HCT116 (cell line): Measurements from ENCODE around the gene TBX5. TPM values are rescaled to one million over a fixed set of nuclear protein-coding genes. Genes with fewer than 3 reads are reported as not detected.

Experiments
- ATAC-seq: fragments of 200-7000 bp; cut with Tn5 transposase; 2 replicates; pipeline ENCODE4 v1.9.1; 2020; ENCODE audit warnings: mild to moderate bottlenecking, moderate library complexity
- BruUV-seq: library from RNA; stranded (reverse); fragments of 400-500 nt; replicated peaks from 2 replicates; lab custom pipeline; 2021; lab: Mats Ljungman, UMichigan
- CTCF ChIA-PET: fragments of 300-600 bp; sonication (Branson Sonifier 250); formaldehyde crosslinking; loops from one replicate; lab custom pipeline; 2021; ENCODE audit warnings: antibody characterized with exemption; lab: Charles Lee
- POLR2A ChIA-PET: fragments of 300-600, 350-600 bp; sonication (Branson Sonifier 250); formaldehyde crosslinking; loops from one replicate; lab custom pipeline; 2021; ENCODE audit warnings: antibody characterized with exemption; lab: Charles Lee
- RAD21 ChIA-PET, 2 experiments: fragments of 300-600 bp; sonication (Branson Sonifier 250); formaldehyde crosslinking; loops; one replicate each; lab custom pipeline; 2023; ENCODE audit warnings: low total read pairs in 2 of 2; ENCODE audit not compliant: uncharacterized antibody in 2 of 2, unreplicated experiment in 2 of 2, low non-redundant PET in 1 of 2; lab: Charles Lee
- DNase-seq: peaks from one replicate; pipeline ENCODE4 v3.0.0-alpha.2; 2010; ENCODE audit warnings: low read depth, low spot score
- H2AFZ ChIP-seq: fragments of 200-600 bp; shearing (Covaris generic), sonication (generic); 2 replicates; pipeline ENCODE4 v1.6.1; 2017; ENCODE audit warnings: low read depth, mixed run types, mixed read lengths, antibody characterized with exemption, low read length; ENCODE audit not compliant: poor library complexity, severe bottlenecking
- H3K27ac ChIP-seq: 2 replicates; pipeline ENCODE4 v1.5.1; 2012; ENCODE audit warnings: low read depth, low read length
- H3K27me3 ChIP-seq: fragments of 200-600 bp; sonication (generic); 2 replicates; pipeline ENCODE4 v1.6.1; 2016; ENCODE audit warnings: mixed run types, low read length, mixed read lengths; ENCODE audit not compliant: insufficient read depth
- H3K36me3 ChIP-seq, 2 experiments: fragments of 200-500 bp in 1 of 2; fragments of 200-600 bp in 1 of 2; sonication (Bioruptor generic) in 1 of 2; sonication (generic) in 1 of 2; 2 replicates each; pipeline versions ENCODE4 v1.5.1 to v1.6.1; 2014 to 2016; ENCODE audit warnings: low read length in 2 of 2, inconsistent platforms in 1 of 2, mixed read lengths in 1 of 2, mixed run types in 1 of 2; ENCODE audit not compliant: insufficient read depth in 2 of 2, control insufficient read depth in 1 of 2
- H3K4me1 ChIP-seq, 2 experiments: fragments of 200-600 bp in 1 of 2; sonication (generic) in 1 of 2; 2 replicates each; pipeline versions ENCODE4 v1.5.1 to v1.6.1; 2012 to 2017; ENCODE audit warnings: low read length in 2 of 2, inconsistent platforms in 1 of 2, mild to moderate bottlenecking in 1 of 2, mixed read lengths in 1 of 2, mixed run types in 1 of 2, moderate library complexity in 1 of 2; ENCODE audit not compliant: insufficient read depth in 2 of 2, control insufficient read depth in 1 of 2
- H3K4me2 ChIP-seq: fragments of 200-600 bp; sonication (generic); 2 replicates; pipeline ENCODE4 v1.6.1; 2017; ENCODE audit warnings: mixed run types, low read length, mixed read lengths
- H3K4me3 ChIP-seq, 2 experiments: fragments of 200-600 bp in 1 of 2; sonication (generic) in 1 of 2; replicated peaks in 1 of 2; 2 replicates each; pipeline ENCODE4 v1.5.1; 2011 to 2016; ENCODE audit warnings: low read length in 2 of 2, control low read depth in 1 of 2, low read depth in 1 of 2, mild to moderate bottlenecking in 1 of 2, mixed read lengths in 1 of 2, mixed run types in 1 of 2
- H3K79me2 ChIP-seq: fragments of 200-600 bp; sonication (generic); 2 replicates; pipeline ENCODE4 v1.6.1; 2017; ENCODE audit warnings: mild to moderate bottlenecking, mixed run types, low read length, moderate library complexity, mixed read lengths; ENCODE audit not compliant: insufficient read depth
- H3K9ac ChIP-seq: fragments of 200-600 bp; sonication (generic); 2 replicates; pipeline ENCODE4 v1.6.1; 2016; ENCODE audit warnings: low read length, mixed read lengths
- H3K9me2 ChIP-seq: fragments of 200-600 bp; sonication (generic), shearing (Covaris generic); 2 replicates; pipeline ENCODE4 v1.6.1; 2017; ENCODE audit warnings: mixed run types, mild to moderate bottlenecking, moderate library complexity; ENCODE audit not compliant: insufficient read depth
- H3K9me3 ChIP-seq, 2 experiments: fragments of 200-500 bp in 1 of 2; fragments of 200-600 bp in 1 of 2; sonication (Bioruptor generic) in 1 of 2; sonication (generic) in 1 of 2; 2 replicates each; pipeline ENCODE4 v1.6.1; 2014 to 2017; ENCODE audit warnings: low read length in 2 of 2, mixed read lengths in 2 of 2, inconsistent platforms in 1 of 2, low read depth in 1 of 2, mild to moderate bottlenecking in 1 of 2, mixed run types in 1 of 2, moderate library complexity in 1 of 2; ENCODE audit not compliant: control insufficient read depth in 1 of 2, insufficient read depth in 1 of 2
- H4K20me1 ChIP-seq: fragments of 200-600 bp; sonication (generic), shearing (Covaris generic); 2 replicates; pipeline ENCODE4 v1.6.1; 2017; ENCODE audit warnings: mixed run types, mild to moderate bottlenecking, moderate library complexity; ENCODE audit not compliant: insufficient read depth
- CBX3 ChIP-seq: IDR thresholded peaks from 2 replicates; pipeline ENCODE4 v1.6.1; 2012; ENCODE audit warnings: low read depth
- ELF1 ChIP-seq: IDR thresholded peaks from 2 replicates; pipeline ENCODE4 v1.6.1; 2012; ENCODE audit warnings: low read depth, borderline replicate concordance
- EZH2 ChIP-seq: fragments of 200-600 bp; sonication (generic); IDR thresholded peaks from 2 replicates; pipeline ENCODE4 v1.6.1; 2017; ENCODE audit warnings: antibody characterized with exemption, mixed run types
- EZH2phosphoT487 ChIP-seq: fragments of 200-600 bp; IDR thresholded peaks from 2 replicates; pipeline ENCODE4 v1.6.1; 2018; ENCODE audit warnings: antibody characterized with exemption, borderline replicate concordance
- FOSL1 ChIP-seq: IDR thresholded peaks from 2 replicates; pipeline ENCODE4 v1.6.1; 2012; ENCODE audit warnings: low read depth
- JUND ChIP-seq: IDR thresholded peaks from 2 replicates; pipeline ENCODE4 v1.6.1; 2012
- POLR2A ChIP-seq: IDR thresholded peaks from 2 replicates; pipeline ENCODE4 v1.7.0; 2011; ENCODE audit warnings: borderline replicate concordance; ENCODE audit not compliant: insufficient read depth, insufficient read length; ENCODE audit errors: extremely low read depth
- REST ChIP-seq: IDR thresholded peaks from 2 replicates; pipeline ENCODE4 v1.6.1; 2012; ENCODE audit warnings: low read depth
- SRF ChIP-seq: IDR thresholded peaks from 2 replicates; pipeline ENCODE4 v1.6.1; 2012; ENCODE audit warnings: low read depth
- ZBTB33 ChIP-seq: IDR thresholded peaks from 2 replicates; pipeline ENCODE4 v1.6.1; 2011; ENCODE audit warnings: mild to moderate bottlenecking, low read length, moderate library complexity; ENCODE audit not compliant: insufficient replicate concordance; ENCODE audit errors: extremely low read depth
- ZFX ChIP-seq: fragments of 450-650 bp; IDR thresholded peaks from 2 replicates; pipeline ENCODE4 v1.6.1; 2017
- ZNF274 ChIP-seq: fragments of 200-500 bp; sonication (Bioruptor generic); IDR thresholded peaks from 2 replicates; pipeline ENCODE4 v1.6.1; 2014; ENCODE audit warnings: mild to moderate bottlenecking, low read depth, low read length, inconsistent platforms
- intact Hi-C: fragments of 100-400 bp; cut with micrococcal nuclease; formaldehyde crosslinking; loops from 2 replicates; pipeline ENCODE4 v1.10.0; 2022
- total RNA-seq: library from RNA; stranded (reverse); gene quantifications from one replicate; pipeline ENCODE4 v1.2.1, GENCODE V29; 2021; ENCODE audit not compliant: unreplicated experiment

Gene TBX5
- total RNA-seq, 1 experiment from 2014 or later = 0.10 TPM

- no peak for ATAC-seq
- Histone ChIP-seq H3K4me2 (no peak overlapping the region), H3K36me3 (no peaks in the 10 kb centered on the region), H2AFZ (no peak overlapping the region), H3K9me2 (no peaks in the 10 kb centered on the region), H3K27ac (no peak overlapping the region), H3K79me2 (no peaks in the 10 kb centered on the region), H4K20me1 (no peaks in the 10 kb centered on the region), H3K27me3 (peaks cover 31% of the 10 kb centered on the region), H3K4me1 (no peaks in the 10 kb centered on the region), H3K4me3 (no peak overlapping the region), H3K9ac (no peak overlapping the region), H3K9me3 (no peaks in the 10 kb centered on the region)
- ChIA-PET RAD21 (no interaction called here), POLR2A (no interaction called here), CTCF (no interaction called here)
- intact Hi-C loops = no loop called here
- BruUV-seq = no TSS peak
- no peak for DNase-seq
- TF ChIP-seq FOSL1 = no peak
- TF ChIP-seq SRF = no peak
- TF ChIP-seq ZNF274 = no peak
Observed at GRCh38 chr12:114340231-114340630, 65.7 kb downstream of the TBX5 start.

GRCh38 chr12:114339626-114340025, 66.3 kb downstream of the TBX5 start:
- intact Hi-C loops = no loop called here
- Histone ChIP-seq H3K27me3 (peaks cover 31% of the 10 kb centered on the region), H2AFZ (no peak overlapping the region), H3K4me3 (no peak overlapping the region), H3K79me2 (no peaks in the 10 kb centered on the region), H4K20me1 (no peaks in the 10 kb centered on the region), H3K9me2 (no peaks in the 10 kb centered on the region), H3K9ac (no peak overlapping the region), H3K36me3 (no peaks in the 10 kb centered on the region), H3K9me3 (no peaks in the 10 kb centered on the region), H3K4me1 (no peaks in the 10 kb centered on the region), H3K4me2 (no peak overlapping the region), H3K27ac (no peak overlapping the region)
- ATAC-seq = no peak
- no peak for DNase-seq
- no peak for TF ChIP-seq ELF1
- TF ChIP-seq POLR2A = no peak
- no peak for TF ChIP-seq SRF
- no peak for TF ChIP-seq EZH2phosphoT487
- TF ChIP-seq JUND = no peak
- TF ChIP-seq ZBTB33 = no peak
- TF ChIP-seq ZFX = no peak
- no peak for TF ChIP-seq EZH2
- TF ChIP-seq CBX3 = no peak
- TF ChIP-seq REST = no peak
- ChIA-PET CTCF (no interaction called here), RAD21 (no interaction called here), POLR2A (no interaction called here)
- BruUV-seq = no TSS peak
